HUES6 (cell line): ENCODE data around the gene GLYATL1B.
A peak's percentile ranks its signal among the peaks of the same experiment; 100 is the strongest.
"Not testable (repeated sequence)": the region's sequence is repeated elsewhere in the genome, so short reads cannot be mapped to it uniquely, and the experiment has no call there.

Source experiments
- H3K27ac ChIP-seq: 2 replicates; pipeline ENCODE4 v1.7.0; 2013; ENCODE audit warnings: low read depth, mild to moderate bottlenecking, low read length, inconsistent platforms
- H3K27me3 ChIP-seq: 2 replicates; pipeline ENCODE4 v1.6.1; 2013; ENCODE audit warnings: low read length; ENCODE audit not compliant: control insufficient read depth, insufficient read depth
- H3K36me3 ChIP-seq: 2 replicates; pipeline ENCODE4 v1.6.1; 2013; ENCODE audit warnings: low read length; ENCODE audit not compliant: control insufficient read depth, insufficient read depth
- H3K4me1 ChIP-seq: 2 replicates; pipeline ENCODE4 v1.6.1; 2013; ENCODE audit warnings: low read length; ENCODE audit not compliant: control insufficient read depth, insufficient read depth
- H3K4me3 ChIP-seq: 2 replicates; pipeline ENCODE4 v1.5.1; 2013; ENCODE audit warnings: low read depth, low read length
- H3K9ac ChIP-seq: one replicate; pipeline ENCODE4 v1.6.1; 2013; ENCODE audit warnings: mild to moderate bottlenecking, low read length
- H3K9me3 ChIP-seq: 2 replicates; pipeline ENCODE4 v1.6.1; 2013; ENCODE audit warnings: low read depth, low read length; ENCODE audit not compliant: control insufficient read depth, insufficient read depth

Gene GLYATL1B

DNA sequence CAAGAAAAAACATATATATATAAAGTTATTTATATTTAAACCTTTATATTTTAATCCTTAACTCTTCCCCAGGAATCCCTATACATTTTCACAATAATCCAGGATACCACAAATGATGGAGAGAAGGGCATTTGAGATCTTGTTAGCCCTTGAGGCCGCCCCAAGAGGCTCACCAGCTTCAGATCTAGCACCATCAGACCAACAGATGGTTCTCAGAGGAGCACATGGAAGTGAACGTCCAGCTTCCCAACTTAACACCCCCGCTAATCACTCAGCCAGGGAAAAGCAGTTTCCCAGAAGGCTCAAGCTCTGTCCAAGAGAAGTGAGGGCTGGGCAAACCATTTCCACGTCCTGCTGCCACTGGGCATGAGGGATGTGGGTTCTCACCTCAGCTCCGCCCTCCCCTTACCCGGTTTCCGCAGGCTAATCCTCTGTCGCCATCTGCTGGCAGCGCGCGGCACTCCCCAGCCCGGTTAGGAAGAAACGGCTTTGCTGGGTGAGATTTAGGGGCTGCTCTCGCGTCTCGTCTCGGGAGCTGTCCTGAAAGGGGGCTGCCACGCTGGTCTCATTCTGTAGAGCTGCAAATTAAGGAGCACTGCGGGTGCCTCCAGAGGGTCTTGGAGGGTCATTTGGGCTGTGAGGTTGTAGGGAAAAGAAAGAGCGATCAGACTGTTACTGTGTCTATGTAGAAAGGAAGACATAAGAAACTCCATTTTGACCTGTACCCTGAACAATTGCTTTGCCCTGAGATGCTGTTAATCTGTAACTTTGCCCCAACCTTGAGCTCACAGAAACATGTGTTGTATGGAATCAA lies 49.7 kb downstream of the GLYATL1B start:
- H3K9ac ChIP-seq, result no peak overlapping the region
- H3K4me3 ChIP-seq, result no peak overlapping the region
- peaks cover 5% of the 10 kb centered on the region; the same call in 1 of the 2 replicates for H3K36me3 ChIP-seq
- no peaks in the 10 kb centered on the region for H3K4me1 ChIP-seq
- peaks cover 22% of the 10 kb centered on the region for H3K9me3 ChIP-seq
- H3K27ac ChIP-seq, result no peak overlapping the region
- no peaks in the 10 kb centered on the region for H3K27me3 ChIP-seq

DNA sequence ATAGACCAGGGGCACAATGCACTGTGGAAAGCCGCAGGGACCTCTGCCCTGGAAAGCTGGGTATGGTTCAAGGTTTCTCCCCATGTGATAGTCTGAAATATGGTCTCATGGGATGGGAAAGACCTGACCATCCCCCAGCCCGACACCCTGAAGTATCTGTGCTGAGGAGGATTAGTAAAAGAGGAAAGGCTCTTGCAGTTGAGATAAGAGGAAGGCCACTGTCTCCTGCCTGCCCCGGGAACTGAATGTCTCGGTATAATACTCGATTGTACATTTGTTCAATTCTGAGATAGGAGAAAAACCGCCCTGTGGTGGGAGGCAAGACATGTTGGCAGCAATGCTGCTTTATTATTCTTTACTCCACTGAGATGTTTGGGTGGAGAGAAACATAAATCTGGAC lies 50.4 kb downstream of the GLYATL1B start:
- peaks cover 15% of the 10 kb centered on the region for H3K9me3 ChIP-seq
- not testable (repeated sequence) for H3K36me3 ChIP-seq, H3K27me3 ChIP-seq, H3K27ac ChIP-seq, H3K4me1 ChIP-seq, H3K9ac ChIP-seq, H3K4me3 ChIP-seq

DNA sequence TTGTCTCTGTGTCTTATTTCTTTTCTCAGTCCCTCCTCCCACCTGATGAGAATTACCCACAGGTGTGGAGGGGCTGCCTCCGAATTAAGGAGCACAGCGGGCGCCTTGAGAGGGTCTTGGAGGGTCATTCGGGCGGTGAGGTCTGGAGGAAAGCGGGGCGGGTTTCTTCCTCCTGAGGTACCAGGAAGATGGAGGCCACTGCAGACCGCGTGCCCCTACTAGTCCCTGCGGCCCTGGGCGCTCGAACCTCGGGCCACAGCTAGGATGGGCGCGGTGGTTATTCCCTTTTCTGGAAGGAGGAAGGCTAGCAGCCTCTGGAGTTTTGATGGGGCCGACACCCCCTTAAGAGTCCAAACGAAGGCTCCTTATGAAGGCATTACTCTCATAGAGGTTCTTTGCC lies 51.1 kb downstream of the GLYATL1B start:
- Histone ChIP-seq H3K4me1 (no peaks in the 10 kb centered on the region), H3K9ac (no peak overlapping the region), H3K9me3 (peaks cover 8% of the 10 kb centered on the region), H3K4me3 (no peak overlapping the region), H3K27me3 (peaks cover 3% of the 10 kb centered on the region; the same call in 1 of the 2 replicates), H3K36me3 (no peaks in the 10 kb centered on the region), H3K27ac (no peak overlapping the region)

GRCh38 chr11:59138643-59139042 lies 52.5 kb downstream of the GLYATL1B start:
- no peaks in the 10 kb centered on the region for H3K36me3 ChIP-seq
- H3K4me3 ChIP-seq, result no peak overlapping the region
- H3K9ac ChIP-seq, result no peak overlapping the region
- no peak overlapping the region for H3K27ac ChIP-seq
- no peaks in the 10 kb centered on the region; the same call in 1 of the 2 replicates for H3K4me1 ChIP-seq
- no peaks in the 10 kb centered on the region for H3K9me3 ChIP-seq
- H3K27me3 ChIP-seq, result peaks cover 12% of the 10 kb centered on the region; the same call in 1 of the 2 replicates

DNA sequence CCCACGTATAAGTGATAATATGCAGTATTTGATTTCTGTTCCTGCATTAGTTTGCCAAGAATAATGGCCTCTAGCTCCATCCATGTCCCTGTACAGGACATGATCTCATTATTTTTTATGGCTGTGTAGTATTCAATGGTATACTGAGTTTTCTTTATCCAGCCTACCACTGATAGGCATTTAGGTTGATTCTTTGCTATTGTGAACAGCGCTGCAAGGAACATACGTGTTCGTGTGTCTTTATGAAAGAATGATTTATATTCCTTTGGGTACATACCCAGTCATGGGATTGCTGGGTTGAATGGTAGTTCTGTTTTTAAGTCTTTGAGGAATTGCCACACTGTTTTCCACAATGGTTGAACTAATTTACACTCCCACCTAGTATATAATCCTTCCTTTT lies 55.1 kb downstream of the GLYATL1B start:
- Histone ChIP-seq H3K9me3 (no peaks in the 10 kb centered on the region), H3K4me1 (no peaks in the 10 kb centered on the region; the same call in 1 of the 2 replicates), H3K27me3 (peaks cover 32% of the 10 kb centered on the region), H3K36me3 (no peaks in the 10 kb centered on the region), H3K4me3 (no peak overlapping the region), H3K9ac (no peak overlapping the region), H3K27ac (no peak overlapping the region)

GRCh38 chr11:59141673-59142460 lies 55.8 kb downstream of the GLYATL1B start:
- Histone ChIP-seq H3K4me1 (no peaks in the 10 kb centered on the region; the same call in 1 of the 2 replicates), H3K27me3 (peaks cover 32% of the 10 kb centered on the region), H3K9ac (peak overlapping the region; percentile 41), H3K36me3 (no peaks in the 10 kb centered on the region), H3K9me3 (no peaks in the 10 kb centered on the region), H3K27ac (no peak overlapping the region), H3K4me3 (peak overlapping the region; percentile 73)

- no peaks in the 10 kb centered on the region; the same call in 1 of the 2 replicates for H3K36me3 ChIP-seq
- peak within 1 kb of the TSS; percentile 41 for H3K9ac ChIP-seq
- H3K4me3 ChIP-seq, result peak within 1 kb of the TSS; percentile 73
- no peaks in the 10 kb centered on the region for H3K9me3 ChIP-seq
- H3K27me3 ChIP-seq, result peaks cover 32% of the 10 kb centered on the region
- H3K27ac ChIP-seq, result no peak within 1 kb of the TSS
- no peaks in the 10 kb centered on the region; the same call in 1 of the 2 replicates for H3K4me1 ChIP-seq
Measured at GRCh38 chr11:59142530-59143507, 56.7 kb downstream of the GLYATL1B start, which contains the start of gene FAM111A. FAM111A (plus strand) TSS chr11:59142856; CDS start chr11:59148873, 6,017 bp downstream.

- H3K4me1 ChIP-seq, result no peaks in the 10 kb centered on the region; the same call in 1 of the 2 replicates
- H3K27ac ChIP-seq, result no peak overlapping the region
- peak overlapping the region; percentile 53; the same call in 1 of the 2 replicates for H3K4me3 ChIP-seq
- H3K9ac ChIP-seq, result no peak overlapping the region
- no peaks in the 10 kb centered on the region; the same call in 1 of the 2 replicates for H3K36me3 ChIP-seq
- H3K9me3 ChIP-seq, result no peaks in the 10 kb centered on the region
- H3K27me3 ChIP-seq, result peaks cover 32% of the 10 kb centered on the region
Measured at GRCh38 chr11:59144096-59144495, 58.0 kb downstream of the GLYATL1B start.
